Sigmoid colon (tissue), 7 donors: Measurements from ENCODE around the gene KLHL29. TPM values are rescaled to one million over a fixed set of nuclear protein-coding genes. Genes with fewer than 3 reads are reported as not detected.

Source experiments
- DNase-seq: peaks from one replicate; pipeline ENCODE4 v3.0.0-alpha.2; 2019
- H3K27ac ChIP-seq, 4 donors: fragments of 200-600 bp; sonication (generic); one replicate each; pipeline ENCODE4 v1.5.1; 2016 to 2019; ENCODE audit warnings: mild to moderate bottlenecking in 1 of 4
- H3K27me3 ChIP-seq, 3 donors: fragments of 200-600 bp; sonication (generic); one replicate each; pipeline ENCODE4 v1.5.1; 2019; ENCODE audit warnings: mild to moderate bottlenecking in 1 of 3
- H3K36me3 ChIP-seq, 4 donors: fragments of 200-600 bp; sonication (generic); one replicate each; pipeline ENCODE4 v1.5.1; 2016 to 2019
- H3K4me1 ChIP-seq, 4 donors: fragments of 200-600 bp; sonication (generic); one replicate each; pipeline ENCODE4 v1.5.1; 2017 to 2019
- H3K4me3 ChIP-seq, 4 donors: fragments of 200-600 bp; sonication (generic); one replicate each; pipeline ENCODE4 v1.5.1; 2017 to 2019; ENCODE audit warnings: mild to moderate bottlenecking in 2 of 4, moderate library complexity in 1 of 4
- H3K9me3 ChIP-seq, 4 donors: fragments of 200-600 bp in 3 of 4; sonication (generic) in 3 of 4; one replicate each; pipeline versions ENCODE4 v1.5.1 to v1.6.1; 2013 to 2019
- EP300 ChIP-seq, 4 donors: sonication (generic); formaldehyde crosslinking; IDR thresholded peaks; one replicate each; pipeline ENCODE4 v1.6.1; 2017; ENCODE audit warnings: antibody characterized with exemption in 4 of 4
- POLR2A ChIP-seq, 2 donors: fragments of 450-650 bp; IDR thresholded peaks; one replicate each; pipeline ENCODE4 v1.6.1; 2016; ENCODE audit warnings: antibody characterized with exemption in 2 of 2, mild to moderate bottlenecking in 2 of 2, moderate library complexity in 2 of 2
- POLR2AphosphoS5 ChIP-seq, 4 donors: sonication (generic); formaldehyde crosslinking; IDR thresholded peaks; one replicate each; pipeline ENCODE4 v1.6.1; 2017; ENCODE audit warnings: antibody characterized with exemption in 4 of 4
- WGBS, 2 donors: extraction: QIAGEN DNeasy Blood & Tissue Kit; methylation state at CpG; one replicate each; pipeline ENCODE4 v1.1.7; 2013; 5-methylcytosine and 5-hydroxymethylcytosine counted together
- intact Hi-C: fragments of 100-400 bp; cut with DNase I; formaldehyde crosslinking; loops from one replicate; pipeline ENCODE4 v1.15.1; 2023
- polyA plus RNA-seq, 3 donors: library from polyadenylated mRNA; stranded (reverse); fragments of 200-250 nt; gene quantifications; one replicate each; pipeline ENCODE4 v1.2.3, GENCODE V29; 2013
- total RNA-seq, 4 donors: library from RNA; depleted of rRNA; stranded (reverse); fragments of >200 nt; gene quantifications; one replicate each; pipeline ENCODE4 v1.1.0, GENCODE V29; 2016
- TF ChIP-seq, protein P1 (sequence below), 4 experiments: fragments of 450-650 bp in 3 of 4; fragments of 200-600 bp in 1 of 4; IDR thresholded peaks; one replicate each; pipeline ENCODE4 v1.5.1; 2016 to 2019; ENCODE audit warnings: antibody characterized with exemption in 4 of 4, mild to moderate bottlenecking in 3 of 4, moderate library complexity in 2 of 4
- donor health status: healthy with polysubstance abuse.
- donor health status: Bipolar disorder and iron deficiency.
- donor health status: healthy.

Gene KLHL29
- total and polyA plus RNA-seq, 7 donors: 0.46 to 25.5 (median 6.3) TPM

GRCh38 chr2:23464905-23465537 is 80.0 kb downstream of the KLHL29 start:
- Histone ChIP-seq H3K4me1 (peaks cover 0 to 22% (median 14%) of the 10 kb centered on the region in 4 donors), H3K36me3 (no peaks in the 10 kb centered on the region), H3K9me3 (no peaks in the 10 kb centered on the region), H3K27me3 (no peaks in the 10 kb centered on the region), H3K27ac (peak overlapping the region in 1 of 4 donors; percentile 38), H3K4me3 (no peak overlapping the region)
- TF ChIP-seq POLR2A (IDR thresholded peaks at IDR 0.05): no peak
- WGBS, 2 donors: 85 to 87% methylated on average over 14 of the region's 14 CpGs
- intact Hi-C loops: no loop called here
- no peak for DNase-seq

DNA sequence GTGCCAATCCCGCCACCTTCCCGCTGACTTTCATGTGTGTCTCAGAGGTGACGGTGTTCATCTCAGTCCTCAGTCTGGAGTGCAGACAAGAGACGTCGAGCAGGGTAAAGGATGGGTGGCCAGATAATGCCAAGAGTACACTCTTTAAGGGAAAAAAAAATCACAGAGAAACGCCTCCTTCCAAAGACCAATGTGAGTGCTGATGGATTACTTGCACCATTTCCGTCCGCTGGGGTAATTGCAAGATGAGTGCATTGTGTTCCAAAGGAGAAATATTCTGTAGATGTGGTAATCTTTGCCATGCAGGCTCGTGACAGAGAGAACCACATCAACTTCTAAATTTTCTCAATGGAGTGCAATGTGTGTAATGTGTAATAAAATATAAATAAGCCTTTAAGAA is 81.0 kb downstream of the KLHL29 start:
- TF ChIP-seq POLR2AphosphoS5 (IDR thresholded peaks at IDR 0.05) (peak in 1 of 4 donors; percentile 15), EP300 (IDR thresholded peaks at IDR 0.05) (peak in 1 of 4 donors; percentile 36)
- TF ChIP-seq, protein P1, sequence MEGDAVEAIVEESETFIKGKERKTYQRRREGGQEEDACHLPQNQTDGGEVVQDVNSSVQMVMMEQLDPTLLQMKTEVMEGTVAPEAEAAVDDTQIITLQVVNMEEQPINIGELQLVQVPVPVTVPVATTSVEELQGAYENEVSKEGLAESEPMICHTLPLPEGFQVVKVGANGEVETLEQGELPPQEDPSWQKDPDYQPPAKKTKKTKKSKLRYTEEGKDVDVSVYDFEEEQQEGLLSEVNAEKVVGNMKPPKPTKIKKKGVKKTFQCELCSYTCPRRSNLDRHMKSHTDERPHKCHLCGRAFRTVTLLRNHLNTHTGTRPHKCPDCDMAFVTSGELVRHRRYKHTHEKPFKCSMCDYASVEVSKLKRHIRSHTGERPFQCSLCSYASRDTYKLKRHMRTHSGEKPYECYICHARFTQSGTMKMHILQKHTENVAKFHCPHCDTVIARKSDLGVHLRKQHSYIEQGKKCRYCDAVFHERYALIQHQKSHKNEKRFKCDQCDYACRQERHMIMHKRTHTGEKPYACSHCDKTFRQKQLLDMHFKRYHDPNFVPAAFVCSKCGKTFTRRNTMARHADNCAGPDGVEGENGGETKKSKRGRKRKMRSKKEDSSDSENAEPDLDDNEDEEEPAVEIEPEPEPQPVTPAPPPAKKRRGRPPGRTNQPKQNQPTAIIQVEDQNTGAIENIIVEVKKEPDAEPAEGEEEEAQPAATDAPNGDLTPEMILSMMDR (IDR thresholded peaks at IDR 0.05): no peak
- no peaks in the 10 kb centered on the region for H3K9me3 ChIP-seq
- H3K4me1 ChIP-seq: peaks cover 0 to 31% (median 23%) of the 10 kb centered on the region in 4 donors
- peak overlapping the region in 3 of 4 donors; percentile 16 to 56 (median 29) for H3K27ac ChIP-seq
- no peak for DNase-seq
- intact Hi-C loops: no loop called here
- H3K27me3 ChIP-seq: no peaks in the 10 kb centered on the region
- no peak overlapping the region for H3K4me3 ChIP-seq
- H3K36me3 ChIP-seq: no peaks in the 10 kb centered on the region
- 77 to 85% methylated on average over 9 of the region's 9 CpGs for WGBS, 2 donors

- H3K27me3 ChIP-seq: no peaks in the 10 kb centered on the region
- no peaks in the 10 kb centered on the region for H3K36me3 ChIP-seq
- peaks cover 0 to 36% (median 27%) of the 10 kb centered on the region in 4 donors for H3K4me1 ChIP-seq
- H3K9me3 ChIP-seq: no peaks in the 10 kb centered on the region
- intact Hi-C loops: no loop called here
- peak; percentile 55 for DNase-seq
- 95% methylated on average over 10 of the region's 10 CpGs for WGBS, 2 donors
- no peak overlapping the region for H3K27ac ChIP-seq
- H3K4me3 ChIP-seq: no peak overlapping the region
- TF ChIP-seq POLR2AphosphoS5 (IDR thresholded peaks at IDR 0.05) (no peak), POLR2A (IDR thresholded peaks at IDR 0.05) (no peak)
These were observed 82.6 kb downstream of the KLHL29 start for GRCh38 chr2:23467618-23468017.

- intact Hi-C loops: no loop called here
- Histone ChIP-seq H3K36me3 (no peaks in the 10 kb centered on the region), H3K9me3 (no peaks in the 10 kb centered on the region), H3K27ac (peak overlapping the region in 2 of 4 donors; percentile 57 to 67), H3K4me3 (no peak overlapping the region), H3K4me1 (peaks cover 0 to 36% (median 27%) of the 10 kb centered on the region in 4 donors), H3K27me3 (no peaks in the 10 kb centered on the region)
- no peak for TF ChIP-seq POLR2A (IDR thresholded peaks at IDR 0.05)
- no peak for TF ChIP-seq EP300 (IDR thresholded peaks at IDR 0.05)
- no peak for TF ChIP-seq POLR2AphosphoS5 (IDR thresholded peaks at IDR 0.05)
- TF ChIP-seq, protein P1 (IDR thresholded peaks at IDR 0.05): no peak
- peak; percentile 58 for DNase-seq
- 82 to 87% methylated on average over 15 of the region's 15 CpGs for WGBS, 2 donors
These were observed 83.6 kb downstream of the KLHL29 start for GRCh38 chr2:23468474-23469141.

DNA sequence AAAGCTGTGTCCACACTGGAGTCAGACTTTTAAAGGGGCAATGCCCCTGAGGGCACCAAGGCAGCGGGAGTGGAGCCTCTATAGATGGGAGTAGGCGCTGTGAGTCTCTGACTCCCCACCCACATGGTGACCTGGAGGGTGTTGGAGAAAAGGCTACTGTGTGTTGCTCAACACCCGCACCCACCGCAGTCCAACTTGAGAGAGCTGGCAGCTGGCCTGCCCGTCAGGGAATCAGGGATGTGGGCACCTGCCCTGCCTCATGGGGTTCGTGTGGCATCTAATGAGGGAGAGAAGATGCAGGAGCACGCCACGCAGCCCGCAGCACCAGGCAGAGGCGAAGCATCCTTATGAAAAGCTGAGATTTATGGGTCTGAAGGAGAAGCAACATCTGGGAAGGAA is 84.2 kb downstream of the KLHL29 start:
- TF ChIP-seq POLR2AphosphoS5 (IDR thresholded peaks at IDR 0.05) (no peak), EP300 (IDR thresholded peaks at IDR 0.05) (no peak), POLR2A (IDR thresholded peaks at IDR 0.05) (no peak)
- TF ChIP-seq, protein P1 (IDR thresholded peaks at IDR 0.05): no peak
- WGBS, 2 donors: 88 to 93% methylated on average over 10 of the region's 10 CpGs
- no peaks in the 10 kb centered on the region for H3K27me3 ChIP-seq
- no peak overlapping the region for H3K4me3 ChIP-seq
- H3K4me1 ChIP-seq: peaks cover 0 to 36% (median 27%) of the 10 kb centered on the region in 4 donors
- peak overlapping the region in 2 of 4 donors; percentile 57 to 67 for H3K27ac ChIP-seq
- H3K9me3 ChIP-seq: no peaks in the 10 kb centered on the region
- intact Hi-C loops: no loop called here
- H3K36me3 ChIP-seq: no peaks in the 10 kb centered on the region
- peak; percentile 68 for DNase-seq
